GM12872 (cell line): ENCODE results near the gene FIBCD1.

ENCODE experiments used
- CTCF ChIP-seq: IDR thresholded peaks from 3 replicates; pipeline ENCODE4 v1.5.1; 2011; ENCODE audit warnings: low read depth, mild to moderate bottlenecking, low read length, moderate library complexity; ENCODE audit not compliant: insufficient read depth

FIBCD1 gene

DNA sequence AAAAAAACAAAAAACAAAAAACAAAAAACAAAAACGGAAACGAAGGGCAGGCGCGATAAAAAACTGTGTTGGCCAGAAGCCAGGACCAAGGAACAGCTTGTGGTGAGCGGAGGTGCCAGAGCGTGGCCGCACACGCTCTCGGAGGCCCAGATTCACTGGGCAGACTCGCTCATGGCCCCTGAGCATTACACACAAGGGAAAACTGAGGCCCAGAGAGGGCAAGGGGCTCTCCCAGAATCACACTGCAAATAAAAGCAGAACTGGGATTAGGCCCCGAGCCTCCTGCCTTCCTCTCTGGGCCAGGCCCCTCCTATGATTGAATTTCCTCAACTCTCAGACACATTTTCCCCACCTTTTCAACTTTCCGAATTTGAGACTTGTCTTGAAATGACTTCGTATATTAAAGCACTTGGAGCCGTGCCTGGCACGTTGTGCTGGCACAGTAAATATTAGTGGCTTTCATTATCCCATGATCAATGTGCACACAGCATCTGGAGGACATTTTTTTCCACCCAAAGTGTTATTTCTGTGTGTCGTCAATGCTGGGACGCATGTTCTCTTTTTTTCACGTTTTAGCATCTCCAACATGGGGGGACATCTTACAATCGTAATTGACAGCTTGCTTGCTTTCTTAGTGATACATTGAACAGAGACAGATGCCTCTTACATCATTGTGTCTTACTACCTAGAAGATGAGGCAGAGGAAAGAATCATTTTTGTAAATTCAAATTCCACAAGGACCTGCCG lies 7.4 kb downstream of the FIBCD1 start:
- TF ChIP-seq CTCF, result no peak

- no peak for TF ChIP-seq CTCF
These were observed 8.2 kb downstream of the FIBCD1 start for GRCh38 chr9:130930804-130931349.

DNA sequence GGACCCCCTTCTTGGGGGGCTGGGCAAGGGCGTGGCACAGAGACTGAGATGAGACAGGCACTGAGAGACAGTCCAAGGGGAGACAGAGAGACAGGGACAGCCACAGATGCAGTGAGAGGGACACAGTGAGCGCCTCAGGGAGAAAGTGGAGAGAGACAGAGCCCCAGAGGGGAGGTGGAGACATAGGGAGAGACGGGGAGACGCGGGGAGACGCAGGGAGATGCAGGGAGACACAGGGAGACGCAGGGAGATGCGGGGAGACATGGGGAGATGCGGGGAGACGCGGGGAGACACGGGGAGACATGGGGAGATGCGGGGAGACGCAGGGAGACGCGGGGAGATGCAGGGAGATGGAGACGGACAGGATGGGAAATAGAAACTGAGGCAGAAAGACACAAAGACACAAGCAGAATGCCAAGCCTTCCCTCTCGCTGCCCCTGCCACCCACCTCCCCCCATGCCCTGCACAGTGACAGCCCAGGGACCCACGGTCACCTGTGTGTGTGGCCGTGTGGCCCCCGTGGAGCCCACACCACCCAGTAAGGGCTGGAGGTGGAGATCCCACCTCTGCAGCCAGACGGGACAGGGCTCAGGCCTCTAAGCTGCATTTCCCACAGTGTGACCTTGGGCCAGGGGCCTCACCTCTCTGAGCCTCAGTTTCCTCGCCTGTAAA lies 8.8 kb downstream of the FIBCD1 start:
- TF ChIP-seq CTCF, result no peak

- no peak for TF ChIP-seq CTCF
These were observed 9.4 kb downstream of the FIBCD1 start for GRCh38 chr9:130929571-130930038.

- no peak for TF ChIP-seq CTCF
These were observed 10.8 kb downstream of the FIBCD1 start for GRCh38 chr9:130927995-130928900.

DNA sequence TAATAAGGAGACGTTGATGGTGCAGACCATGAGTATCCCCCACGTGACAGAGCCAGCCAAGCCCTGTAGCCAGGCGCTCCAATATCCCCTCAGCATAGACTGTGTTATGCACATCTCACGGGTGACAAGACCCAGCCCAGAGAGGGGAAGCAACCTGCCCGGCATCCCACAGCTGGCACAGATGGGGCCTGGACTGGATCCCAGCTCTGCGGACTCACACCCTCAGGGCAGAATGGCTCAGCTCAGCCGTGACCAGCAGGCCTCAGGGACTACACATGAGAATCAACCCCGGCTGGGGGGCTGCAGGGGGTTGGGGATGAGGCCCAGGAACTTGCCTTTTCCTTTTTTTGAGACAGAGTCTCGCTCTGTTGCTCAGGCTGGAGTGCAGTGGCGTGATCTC lies 11.7 kb downstream of the FIBCD1 start:
- TF ChIP-seq CTCF, result no peak
